ENCODE data around the gene MAD1L1. TPM values are rescaled to one million over a fixed set of nuclear protein-coding genes. Genes with fewer than 3 reads are reported as not detected.
A peak's percentile ranks its signal among the peaks of the same experiment; 100 is the strongest.

MAD1L1 gene
- total and polyA plus RNA-seq, 2 experiments from 2014 or later, result 38.2 to 69.8 TPM

DNA sequence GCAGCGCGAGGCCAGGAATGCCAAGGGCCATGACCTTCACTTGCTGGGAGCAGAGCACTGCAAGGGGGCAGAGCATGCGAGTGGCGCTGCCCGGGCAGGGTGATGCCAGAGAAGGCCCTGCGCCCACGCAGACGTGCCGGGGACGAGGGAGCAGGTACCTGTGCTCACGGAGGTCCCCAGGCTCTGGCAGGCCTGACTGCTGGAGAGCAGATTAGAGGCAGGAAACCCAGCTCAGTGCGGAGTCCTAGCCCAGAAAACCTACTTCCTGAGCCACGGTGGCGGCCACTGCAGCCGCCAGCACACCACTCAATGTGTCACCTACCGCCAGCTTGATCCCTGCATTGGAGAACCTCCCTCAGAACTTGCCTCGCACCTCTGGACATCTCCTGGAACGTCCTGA lies 148.4 kb downstream of the MAD1L1 start:
- in situ Hi-C loops (cut with MboI), result no loop called here

GRCh38 chr7:2083362-2083761 lies 149.4 kb downstream of the MAD1L1 start:
- H3K4me1 ChIP-seq (ENCODE audit: insufficient read depth), result peaks cover 12% of the 10 kb centered on the region; the same call in 1 of the 2 replicates
- no peaks in the 10 kb centered on the region for H3K27me3 ChIP-seq (replicated peaks; ENCODE audit: insufficient read depth)
- H2AFZ ChIP-seq, result no peak overlapping the region
- no peaks in the 10 kb centered on the region for H3F3A ChIP-seq (ENCODE audit: insufficient read depth)
- WGBS, 2 experiments (ENCODE audit: low coverage in 1 of 2, low lambda C conversion rate in 2 of 2, missing lambda C conversion rate in 2 of 2), result 98% methylated on average over 15 to 17 of the region's 17 CpGs
- in situ Hi-C loops (cut with MboI), result no loop called here
- DNase-seq, result no peak
- no peak overlapping the region for H3K4me2 ChIP-seq (ENCODE audit: unreplicated experiment)
- no peak overlapping the region for H3K4me3 ChIP-seq
- H3K79me2 ChIP-seq (ENCODE audit: insufficient read depth), result no peaks in the 10 kb centered on the region
- no peaks in the 10 kb centered on the region for H3K9me3 ChIP-seq (ENCODE audit: low read depth)
- H3K36me3 ChIP-seq (ENCODE audit: low read depth), result no peaks in the 10 kb centered on the region
- no peaks in the 10 kb centered on the region for H3K9me2 ChIP-seq (ENCODE audit: insufficient read depth)
- no peaks in the 10 kb centered on the region for H4K20me1 ChIP-seq (ENCODE audit: insufficient read depth)
- H3K9ac ChIP-seq, result no peak overlapping the region
- H3K27ac ChIP-seq, result no peak overlapping the region
- TF ChIP-seq EZH2phosphoT487 (IDR thresholded peaks at IDR 0.05; ENCODE audit: insufficient read depth, low read depth) (no peak), EZH2 (IDR thresholded peaks at IDR 0.05; ENCODE audit: insufficient read depth, poor library complexity, severe bottlenecking) (no peak)

More for the DNA sequence above, 148.4 kb downstream of the MAD1L1 start:
- Histone ChIP-seq H4K20me1 (ENCODE audit: insufficient read depth) (no peaks in the 10 kb centered on the region), H2AFZ (no peak overlapping the region), H3K79me2 (ENCODE audit: insufficient read depth) (no peaks in the 10 kb centered on the region), H3K27ac (no peak overlapping the region), H3K9me3 (ENCODE audit: low read depth) (no peaks in the 10 kb centered on the region), H3K9ac (no peak overlapping the region), H3K36me3 (ENCODE audit: low read depth) (no peaks in the 10 kb centered on the region), H3F3A (ENCODE audit: insufficient read depth) (no peaks in the 10 kb centered on the region), H3K4me1 (ENCODE audit: insufficient read depth) (peaks cover 12% of the 10 kb centered on the region; the same call in 1 of the 2 replicates), H3K4me3 (no peak overlapping the region), H3K9me2 (ENCODE audit: insufficient read depth) (no peaks in the 10 kb centered on the region), H3K4me2 (ENCODE audit: unreplicated experiment) (no peak overlapping the region), H3K27me3 (replicated peaks; ENCODE audit: insufficient read depth) (no peaks in the 10 kb centered on the region)
- DNase-seq, result no peak
- WGBS, 2 experiments (ENCODE audit: low coverage in 1 of 2, low lambda C conversion rate in 2 of 2, missing lambda C conversion rate in 2 of 2), result 95 to 97% methylated on average over 18 of the region's 18 CpGs
- no peak for TF ChIP-seq EZH2 (IDR thresholded peaks at IDR 0.05; ENCODE audit: insufficient read depth, poor library complexity, severe bottlenecking)
- no peak for TF ChIP-seq EZH2phosphoT487 (IDR thresholded peaks at IDR 0.05; ENCODE audit: insufficient read depth, low read depth)

DNA sequence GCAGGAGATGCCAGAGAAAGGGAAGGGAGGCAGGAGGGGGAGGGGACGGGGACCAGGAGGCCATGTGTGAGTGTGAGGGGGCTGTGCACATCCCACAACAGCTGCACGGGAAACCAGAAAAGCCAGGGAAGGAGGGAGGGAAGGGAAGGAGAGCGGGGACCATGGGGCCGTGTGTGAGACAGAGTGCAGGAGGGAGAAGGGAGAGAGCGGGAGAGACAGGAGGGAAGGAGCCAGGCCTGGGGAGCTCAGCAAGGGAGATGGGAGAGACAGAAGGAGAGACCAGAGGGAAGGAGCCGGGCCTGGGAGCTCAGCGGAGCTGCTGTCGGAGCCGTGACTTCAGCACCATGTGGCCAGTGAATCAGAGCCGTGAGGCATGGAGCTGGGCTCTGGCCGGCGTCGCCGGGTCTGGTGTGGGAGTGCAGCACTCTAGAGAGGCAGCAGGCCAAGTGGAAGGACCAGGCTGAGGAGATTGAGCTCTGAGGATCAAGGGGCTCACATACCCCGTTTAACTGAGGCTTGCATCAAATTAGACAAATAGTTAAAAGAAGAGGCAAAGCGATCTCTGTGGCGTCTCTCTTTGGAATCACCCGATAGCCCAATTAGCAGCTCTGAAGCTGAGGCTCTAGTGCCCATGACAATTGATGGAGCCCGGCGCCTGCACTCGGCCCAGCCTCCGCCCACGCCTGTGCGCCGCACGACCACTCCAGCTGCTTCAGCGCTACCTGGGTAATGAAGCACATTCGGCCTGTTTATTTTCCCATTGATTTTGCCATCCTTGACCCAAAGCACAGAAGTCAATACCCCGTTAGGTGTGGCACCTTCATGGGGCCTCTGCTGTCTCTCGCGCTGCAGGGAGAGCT lies 150.4 kb downstream of the MAD1L1 start:
- H3K9me3 ChIP-seq (ENCODE audit: low read depth), result no peaks in the 10 kb centered on the region
- no peak overlapping the region for H3K4me3 ChIP-seq
- H3K27me3 ChIP-seq (replicated peaks; ENCODE audit: insufficient read depth), result no peaks in the 10 kb centered on the region
- no peaks in the 10 kb centered on the region for H3F3A ChIP-seq (ENCODE audit: insufficient read depth)
- in situ Hi-C loops (cut with MboI), result no loop called here
- TF ChIP-seq EZH2 (IDR thresholded peaks at IDR 0.05; ENCODE audit: insufficient read depth, poor library complexity, severe bottlenecking), result no peak
- no peak overlapping the region for H3K4me2 ChIP-seq (ENCODE audit: unreplicated experiment)
- peak overlapping the region; percentile 80 for H3K9ac ChIP-seq
- H4K20me1 ChIP-seq (ENCODE audit: insufficient read depth), result no peaks in the 10 kb centered on the region
- DNase-seq, result peak; percentile 96
- no peaks in the 10 kb centered on the region for H3K36me3 ChIP-seq (ENCODE audit: low read depth)
- no peaks in the 10 kb centered on the region for H3K79me2 ChIP-seq (ENCODE audit: insufficient read depth)
- peaks cover 12% of the 10 kb centered on the region; the same call in 1 of the 2 replicates for H3K4me1 ChIP-seq (ENCODE audit: insufficient read depth)
- no peaks in the 10 kb centered on the region for H3K9me2 ChIP-seq (ENCODE audit: insufficient read depth)
- peak overlapping the region; percentile 89 for H3K27ac ChIP-seq
- no peak overlapping the region for H2AFZ ChIP-seq
- WGBS, 2 experiments (ENCODE audit: low coverage in 1 of 2, low lambda C conversion rate in 2 of 2, missing lambda C conversion rate in 2 of 2), result 55 to 68% methylated on average over 25 to 31 of the region's 31 CpGs

DNA sequence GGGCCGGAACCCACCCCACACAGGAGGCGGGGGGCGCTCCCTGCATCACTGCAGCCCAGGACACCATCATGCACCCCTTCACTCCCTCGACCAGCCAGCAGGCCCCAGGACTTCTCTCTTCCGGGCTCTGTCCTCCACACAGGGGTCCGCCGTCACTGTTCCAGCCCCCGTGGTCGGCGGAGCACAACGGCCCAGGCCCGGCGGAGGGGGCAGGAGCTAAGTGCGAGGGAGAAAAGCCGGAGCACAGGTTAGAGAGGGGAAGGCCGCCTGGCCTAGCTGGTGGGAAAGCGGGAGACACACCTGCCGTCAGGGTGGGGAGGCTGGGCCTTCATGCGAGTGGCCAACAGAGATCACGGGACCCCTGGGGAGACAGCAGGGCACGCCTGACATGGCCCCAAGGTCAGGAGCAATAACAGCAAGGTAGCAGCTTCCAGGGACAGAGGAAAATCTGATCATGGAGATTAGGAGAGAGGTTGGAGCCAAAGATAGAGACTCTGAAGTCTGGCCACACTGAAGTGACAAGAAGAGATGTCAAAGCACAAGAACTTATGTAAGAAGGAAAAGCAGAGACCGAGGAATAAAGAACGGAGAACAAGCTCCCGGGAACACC lies 151.1 kb downstream of the MAD1L1 start:
- H3K36me3 ChIP-seq (ENCODE audit: low read depth), result no peaks in the 10 kb centered on the region
- H3K9me3 ChIP-seq (ENCODE audit: low read depth), result no peaks in the 10 kb centered on the region
- H3K4me1 ChIP-seq (ENCODE audit: insufficient read depth), result peaks cover 12% of the 10 kb centered on the region; the same call in 1 of the 2 replicates
- 90 to 94% methylated on average over 23 to 24 of the region's 24 CpGs for WGBS, 2 experiments (ENCODE audit: low coverage in 1 of 2, low lambda C conversion rate in 2 of 2, missing lambda C conversion rate in 2 of 2)
- H3K79me2 ChIP-seq (ENCODE audit: insufficient read depth), result no peaks in the 10 kb centered on the region
- no peak for DNase-seq
- no peak overlapping the region for H2AFZ ChIP-seq
- peak overlapping the region; percentile 89 for H3K27ac ChIP-seq
- peak overlapping the region; percentile 80 for H3K9ac ChIP-seq
- in situ Hi-C loops (cut with MboI), result no loop called here
- H3K9me2 ChIP-seq (ENCODE audit: insufficient read depth), result no peaks in the 10 kb centered on the region
- H4K20me1 ChIP-seq (ENCODE audit: insufficient read depth), result no peaks in the 10 kb centered on the region
- H3K4me3 ChIP-seq, result no peak overlapping the region
- TF ChIP-seq EZH2 (IDR thresholded peaks at IDR 0.05; ENCODE audit: insufficient read depth, poor library complexity, severe bottlenecking), result no peak
- no peak overlapping the region for H3K4me2 ChIP-seq (ENCODE audit: unreplicated experiment)
- no peaks in the 10 kb centered on the region for H3F3A ChIP-seq (ENCODE audit: insufficient read depth)
- no peaks in the 10 kb centered on the region for H3K27me3 ChIP-seq (replicated peaks; ENCODE audit: insufficient read depth)
